G401.6 (cell line): ENCODE results near the gene C1GALT1.
A peak's percentile ranks its signal among the peaks of the same experiment; 100 is the strongest.
"Not testable (repeated sequence)": the region's sequence is repeated elsewhere in the genome, so short reads cannot be mapped to it uniquely, and the experiment has no call there.

Experiments used
- FAIRE-seq: peaks from 2 replicates; lab custom pipeline; 2012; peaks lifted over from hg19 to GRCh38; lab: Jason Lieb, UNC

Gene C1GALT1

DNA sequence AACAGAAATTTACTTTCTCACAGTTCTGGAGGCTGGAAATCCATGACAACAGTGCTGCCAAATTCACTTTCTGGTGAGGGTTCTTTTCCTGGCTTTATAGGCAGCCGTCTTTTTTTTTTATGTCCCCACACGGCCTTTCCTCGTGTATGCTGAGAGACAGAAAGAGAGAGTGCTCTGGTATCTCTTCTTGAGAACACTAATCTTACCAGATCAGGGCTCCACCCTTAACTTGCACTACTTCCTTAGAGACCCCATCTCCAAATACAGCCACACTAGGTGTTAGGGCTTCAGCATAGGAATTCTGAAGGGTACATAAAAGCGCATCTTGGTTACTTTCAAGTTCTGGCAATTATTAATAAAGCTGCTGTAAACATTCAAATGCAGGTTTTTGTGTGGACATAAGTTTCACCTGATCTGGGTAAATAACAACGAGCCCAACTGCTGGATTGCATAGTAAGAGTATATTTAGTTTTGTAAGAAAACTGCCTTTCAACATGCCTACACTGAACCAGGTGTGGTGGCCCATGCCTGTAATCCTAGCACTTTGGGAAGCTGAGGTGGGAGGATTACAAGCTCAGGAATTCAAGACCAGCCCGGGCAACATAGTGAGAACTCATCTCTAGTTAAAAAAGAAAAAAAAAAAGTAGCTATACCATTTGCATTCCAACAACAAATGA lies 8.2 kb upstream of the C1GALT1 start:
- FAIRE-seq: no peak

DNA sequence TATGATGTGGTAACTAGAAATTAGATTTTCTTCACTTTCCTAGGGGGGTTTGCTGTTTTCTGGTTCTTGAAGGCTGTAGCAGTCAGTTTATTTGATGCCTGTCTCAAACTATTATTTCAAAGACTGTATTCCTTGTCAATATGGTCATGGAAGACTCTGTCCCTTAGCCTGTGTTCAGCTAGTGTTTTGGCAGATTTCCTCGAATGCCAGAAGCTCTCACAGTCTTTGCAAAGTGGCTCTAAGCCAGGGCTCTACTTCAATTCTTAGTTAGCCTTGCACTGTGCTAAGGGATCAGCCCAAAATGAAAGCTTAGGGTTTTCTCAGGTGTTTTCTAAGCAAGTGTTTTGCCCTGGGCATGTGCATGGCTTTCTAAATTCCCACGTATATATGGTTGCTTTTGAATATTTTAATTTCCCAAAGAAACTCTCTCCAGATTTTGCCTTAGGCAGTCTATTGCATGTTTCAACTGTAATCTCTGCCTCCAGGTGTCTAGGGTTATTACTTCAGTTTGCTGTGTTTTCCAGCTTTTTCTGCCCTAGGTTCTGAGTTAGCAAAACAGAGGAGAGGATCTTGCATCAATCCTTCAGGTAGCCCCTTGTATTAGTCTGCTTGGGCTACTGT lies 7.2 kb upstream of the C1GALT1 start:
- no peak for FAIRE-seq

DNA sequence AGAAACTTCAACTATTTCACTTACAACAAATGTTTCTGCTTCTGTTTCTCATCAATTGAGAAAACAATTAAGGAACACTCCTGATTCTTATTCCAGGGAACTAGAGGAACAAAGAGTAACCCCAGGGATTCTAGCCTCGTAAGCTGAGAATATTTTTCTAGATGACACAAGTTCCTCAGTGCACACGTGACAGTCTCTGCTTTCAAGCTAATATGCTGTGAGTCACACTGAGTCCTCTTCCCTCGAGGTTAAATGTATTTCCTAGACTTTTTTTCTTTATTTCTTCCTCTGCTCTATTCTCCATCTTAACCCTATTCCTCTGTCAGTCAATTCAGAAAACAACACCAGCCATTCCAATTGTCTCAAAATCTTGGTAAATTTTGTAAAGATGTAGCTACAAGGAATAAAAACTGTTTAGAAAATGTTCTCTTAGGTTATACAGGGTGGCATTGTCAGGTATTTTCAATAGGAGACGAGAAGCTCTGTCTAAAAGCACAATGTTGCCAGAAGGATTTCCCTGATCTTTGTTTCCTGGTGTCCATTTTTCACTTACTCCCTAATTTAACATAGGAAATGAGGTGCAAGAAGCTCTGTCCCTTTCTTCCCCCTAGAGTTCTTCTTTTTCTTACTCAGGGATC lies 5.8 kb upstream of the C1GALT1 start:
- no peak for FAIRE-seq

DNA sequence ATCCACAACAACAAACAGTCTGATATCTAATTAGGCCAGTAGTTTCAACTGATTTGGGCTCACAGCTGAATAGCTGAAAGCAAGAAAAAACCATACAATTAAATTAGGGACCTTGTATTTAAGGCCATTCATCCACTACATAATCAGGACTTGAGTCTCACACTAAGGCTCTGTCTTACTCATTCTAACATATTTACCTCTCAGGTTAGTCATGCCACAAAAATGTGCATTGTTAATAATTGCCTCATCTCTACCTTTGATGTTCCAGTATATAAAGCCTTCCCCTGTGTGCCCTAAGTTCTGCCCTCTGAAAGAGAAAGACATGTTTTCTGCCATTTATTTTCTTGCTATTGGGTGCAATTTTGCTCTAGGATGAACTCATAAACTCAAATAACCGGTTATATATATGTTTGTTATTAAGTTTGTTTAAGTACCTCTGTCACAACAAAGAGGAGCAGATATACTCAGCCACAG lies 5.3 kb upstream of the C1GALT1 start:
- FAIRE-seq: no peak

DNA sequence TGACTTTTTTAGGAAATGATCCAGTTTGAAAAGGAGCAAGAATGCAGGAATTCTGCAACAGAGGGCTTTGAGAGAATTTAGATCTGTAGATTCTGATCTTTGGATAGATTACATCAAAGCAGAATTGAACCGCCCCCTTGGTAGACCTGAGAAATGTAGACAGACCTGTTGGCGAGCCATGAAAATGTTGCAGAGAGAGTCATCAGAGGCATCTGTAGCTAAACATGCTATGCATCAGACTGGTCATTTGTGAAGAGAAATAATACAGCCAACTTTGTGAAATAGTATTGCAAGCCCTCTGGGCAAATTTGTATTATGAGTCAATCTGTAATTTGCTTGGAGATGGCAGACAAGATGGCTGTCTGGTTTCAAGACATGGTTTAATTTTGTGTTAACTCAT lies 4.3 kb upstream of the C1GALT1 start:
- no peak for FAIRE-seq

DNA sequence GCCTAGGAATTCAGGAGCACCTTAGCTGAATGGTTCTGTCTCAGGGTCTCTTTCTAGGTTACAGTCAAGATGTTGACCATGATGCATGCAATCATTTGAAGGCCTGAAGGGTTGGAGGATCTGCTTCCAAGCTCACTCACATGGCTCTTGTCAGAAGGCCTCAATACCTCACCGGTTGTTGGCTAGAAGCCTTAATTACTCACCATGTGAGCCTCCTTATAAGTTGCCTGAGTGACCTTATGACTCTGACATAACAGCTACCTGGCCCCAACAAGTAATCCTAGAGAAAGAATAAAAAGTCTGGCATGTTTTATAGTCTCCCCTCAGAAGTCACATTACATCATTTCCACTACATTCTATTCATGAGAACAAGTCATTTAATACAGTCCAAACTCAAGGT lies 3.4 kb upstream of the C1GALT1 start:
- no peak for FAIRE-seq

DNA sequence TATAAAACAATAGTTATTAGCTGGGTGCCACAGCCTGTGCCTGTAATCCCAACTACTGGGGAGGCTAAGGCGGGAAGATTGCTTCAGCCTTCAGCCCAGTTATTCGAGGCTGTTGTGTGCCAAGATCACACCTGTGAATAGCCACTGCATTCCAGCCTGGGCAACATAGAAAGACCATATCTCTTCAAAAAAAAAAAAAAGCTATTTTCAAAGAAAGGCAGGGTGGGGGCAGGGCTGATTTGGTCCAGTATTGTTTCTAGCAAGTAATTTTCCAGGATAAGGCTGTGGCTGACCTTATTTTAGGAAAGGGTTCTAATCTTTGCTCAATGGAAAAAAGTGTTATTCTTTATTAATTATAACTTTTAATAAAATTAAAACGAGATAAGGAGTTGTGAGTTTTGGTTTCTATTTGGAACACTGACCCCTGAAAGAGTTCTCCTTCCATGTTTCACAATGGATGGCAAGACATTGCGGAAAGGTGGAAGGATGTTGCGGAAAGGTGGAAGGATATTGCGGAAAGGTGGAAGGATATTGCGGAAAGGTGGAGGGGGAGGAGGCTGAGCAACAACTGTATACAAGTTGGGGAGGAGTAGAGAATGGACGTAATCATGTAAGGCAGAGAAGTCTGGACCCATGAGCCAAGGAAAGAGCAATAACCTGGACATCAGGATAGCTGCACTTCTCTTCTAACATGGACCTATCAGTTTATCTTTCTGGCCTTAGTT lies 1.5 kb upstream of the C1GALT1 start:
- no peak for FAIRE-seq

DNA sequence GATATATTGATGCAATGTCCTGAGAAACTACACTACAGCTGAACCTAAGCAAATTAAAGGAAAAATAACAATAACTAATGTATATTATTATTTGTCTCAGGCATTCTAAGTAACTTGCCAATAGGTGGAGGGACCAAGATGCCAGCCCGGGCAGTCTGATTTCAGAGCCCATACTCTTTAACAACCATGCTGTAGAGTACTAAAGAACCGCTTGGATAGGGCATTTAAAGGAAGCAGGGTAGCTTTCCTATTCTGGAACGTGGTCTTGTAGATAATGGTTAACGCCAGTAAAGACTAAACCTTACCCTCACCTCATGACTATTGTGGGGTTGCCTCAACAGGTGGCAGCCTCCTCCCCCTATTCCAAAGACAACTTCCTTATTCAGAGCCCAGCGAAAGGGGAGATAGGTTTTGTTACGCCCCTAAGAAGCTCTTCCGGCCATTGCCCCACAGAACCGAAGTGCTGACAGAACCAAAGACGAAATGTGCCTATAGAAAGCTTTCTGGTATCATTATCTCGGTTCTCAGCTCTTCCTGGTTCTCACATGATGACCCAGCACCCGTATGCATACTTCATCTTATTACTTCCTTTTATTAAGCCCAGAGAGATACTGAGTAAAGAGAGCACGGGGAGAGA lies 707 bp upstream of the C1GALT1 start:
- no peak for FAIRE-seq

DNA sequence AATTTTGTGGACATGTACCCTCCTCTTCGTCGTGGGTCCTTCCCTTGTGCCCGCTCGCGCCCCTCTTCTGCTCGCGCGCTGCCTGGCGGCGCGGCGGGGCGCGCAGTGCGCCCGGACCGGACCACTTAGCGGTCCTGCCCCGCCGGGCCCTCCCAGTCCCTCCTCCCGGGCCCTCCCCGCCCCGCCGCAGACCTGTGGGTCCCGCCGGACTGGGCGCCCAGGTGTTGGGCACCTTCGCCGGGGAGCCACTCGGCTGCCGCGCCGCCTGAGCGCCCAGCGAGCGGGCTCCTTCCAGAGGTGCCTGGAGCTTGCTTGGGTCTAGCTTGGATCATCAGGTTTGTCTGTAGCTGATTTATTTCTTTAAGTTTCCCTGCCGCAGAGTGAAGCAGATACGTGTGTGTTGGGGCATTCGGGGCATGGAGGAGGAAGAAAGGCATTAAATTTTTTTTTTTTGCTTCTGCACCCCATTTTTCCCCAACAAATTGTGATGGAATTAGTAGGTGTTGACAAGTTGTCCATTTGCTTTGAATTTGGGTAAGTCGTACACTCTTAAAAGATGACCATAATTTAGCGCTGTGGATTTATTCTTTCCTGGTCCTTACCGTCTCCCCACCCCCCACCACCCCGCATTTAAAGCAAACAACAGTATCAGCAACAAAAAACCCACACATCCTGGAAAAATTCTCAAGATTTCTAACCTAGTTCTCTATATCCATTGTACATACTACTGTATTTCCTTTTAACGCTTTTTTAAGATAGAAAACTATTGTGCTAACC lies 905 bp downstream of the C1GALT1 start:
- FAIRE-seq: no peak

DNA sequence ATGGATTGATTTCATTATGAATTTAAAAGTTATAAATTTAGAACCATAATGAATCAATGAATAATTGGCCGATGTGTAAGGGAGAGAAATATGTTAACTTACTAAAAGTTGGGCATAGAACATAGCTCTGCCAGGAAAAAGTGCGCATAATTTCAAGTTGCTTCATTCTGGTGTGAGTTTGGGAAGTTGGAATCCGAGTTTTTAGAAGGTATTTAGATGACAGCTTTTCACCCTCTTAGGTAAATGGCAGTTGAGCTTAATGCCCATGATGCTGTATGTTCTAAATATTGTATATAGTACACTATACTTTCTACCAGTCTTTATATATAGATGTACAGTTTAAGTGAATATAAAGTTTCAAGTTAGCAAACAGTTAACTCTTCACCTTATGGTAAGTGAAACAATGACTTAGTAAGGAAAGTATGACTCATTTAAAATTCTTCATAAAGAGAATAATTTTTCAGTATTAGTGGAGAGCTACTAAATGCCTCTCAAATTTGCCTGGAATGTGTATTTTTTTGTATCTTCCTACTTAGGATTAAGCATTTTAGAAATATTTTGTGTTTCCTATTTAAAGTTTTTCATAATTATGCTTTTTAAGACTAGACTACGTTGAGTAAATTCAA lies 1.6 kb downstream of the C1GALT1 start:
- FAIRE-seq: peak; percentile 68

DNA sequence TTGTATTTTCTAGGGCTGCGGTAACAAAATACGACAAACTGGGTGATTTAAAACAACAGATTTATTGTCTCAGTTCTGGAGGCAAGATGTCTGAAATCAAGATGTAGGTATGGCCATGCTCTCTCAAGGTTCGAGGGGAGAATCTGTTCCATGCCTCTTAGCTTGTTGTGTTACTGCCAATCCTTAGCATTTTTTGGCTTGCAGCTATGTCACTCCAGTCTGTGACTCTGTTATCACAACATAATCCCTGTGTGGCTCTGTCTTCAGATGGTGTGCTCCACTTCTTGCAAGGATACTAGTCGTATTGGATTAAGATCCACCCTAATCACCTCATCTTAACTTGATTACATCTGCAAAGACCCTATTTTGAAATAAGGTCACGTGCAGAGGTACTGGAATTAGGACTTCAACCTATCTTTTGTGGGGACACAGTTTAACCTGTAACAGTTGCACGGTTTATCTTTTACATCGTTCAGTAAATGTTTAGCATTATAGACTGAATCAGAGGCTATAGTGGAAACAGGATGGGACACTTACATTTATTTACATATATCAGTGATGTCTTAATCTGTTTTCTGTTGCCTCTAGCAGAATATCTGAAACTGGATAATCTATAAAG lies 3.1 kb downstream of the C1GALT1 start:
- no peak for FAIRE-seq

DNA sequence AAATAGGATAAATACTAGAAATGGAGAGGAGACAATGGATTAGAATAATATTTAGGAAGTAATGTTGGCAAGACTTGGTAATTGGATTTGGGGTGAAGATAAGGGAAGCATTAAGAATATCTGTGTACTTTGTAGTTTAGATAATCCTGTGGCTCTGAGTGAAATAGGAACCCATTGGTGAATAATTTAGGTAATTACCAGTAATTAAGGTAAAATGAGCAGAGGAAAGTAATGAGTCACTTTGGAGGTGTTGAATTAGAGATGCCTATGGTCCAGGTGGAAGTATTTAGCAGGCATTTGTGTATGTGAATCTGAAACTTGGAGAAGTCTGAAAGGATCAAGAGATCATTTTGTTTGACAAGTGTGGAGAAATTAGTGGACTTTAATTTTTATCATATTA lies 5.7 kb downstream of the C1GALT1 start:
- FAIRE-seq: no peak

DNA sequence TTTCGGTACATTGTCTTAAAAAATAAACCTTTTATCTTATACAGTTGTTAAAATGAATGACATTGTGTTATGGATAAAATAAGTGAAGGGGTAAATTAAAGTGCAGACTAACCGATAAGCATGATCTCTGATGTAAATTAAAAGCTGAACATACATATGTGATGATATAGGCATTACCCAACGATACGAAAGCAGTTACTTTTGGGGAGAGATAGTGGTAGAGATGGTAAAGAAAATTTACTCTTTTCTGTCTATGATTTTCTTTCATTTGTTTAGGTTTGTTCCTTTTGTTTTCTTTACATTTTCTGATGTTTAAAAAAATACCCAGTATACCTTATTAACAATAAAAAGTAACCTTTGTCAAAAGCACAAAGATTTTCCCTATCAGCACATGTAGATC lies 6.4 kb downstream of the C1GALT1 start:
- no peak for FAIRE-seq

DNA sequence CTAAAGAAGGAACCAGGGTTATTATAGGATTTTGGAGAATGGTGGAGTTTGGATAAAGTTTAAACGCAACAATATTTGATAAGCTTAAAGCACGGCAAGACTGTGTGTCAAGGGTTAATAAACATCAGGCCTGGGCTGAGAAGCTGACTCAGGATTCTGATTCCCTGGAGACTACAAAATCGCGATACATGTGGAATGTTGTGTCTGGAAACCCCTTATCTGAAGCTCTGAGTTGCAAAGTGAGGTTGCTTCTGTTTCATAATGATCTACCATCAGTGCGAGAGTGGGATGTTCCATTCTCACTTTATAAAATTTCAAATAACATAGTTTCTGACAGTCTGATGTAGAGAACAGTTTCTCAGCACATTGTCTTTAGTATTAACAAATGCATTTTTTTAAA lies 7.8 kb downstream of the C1GALT1 start:
- no peak for FAIRE-seq

DNA sequence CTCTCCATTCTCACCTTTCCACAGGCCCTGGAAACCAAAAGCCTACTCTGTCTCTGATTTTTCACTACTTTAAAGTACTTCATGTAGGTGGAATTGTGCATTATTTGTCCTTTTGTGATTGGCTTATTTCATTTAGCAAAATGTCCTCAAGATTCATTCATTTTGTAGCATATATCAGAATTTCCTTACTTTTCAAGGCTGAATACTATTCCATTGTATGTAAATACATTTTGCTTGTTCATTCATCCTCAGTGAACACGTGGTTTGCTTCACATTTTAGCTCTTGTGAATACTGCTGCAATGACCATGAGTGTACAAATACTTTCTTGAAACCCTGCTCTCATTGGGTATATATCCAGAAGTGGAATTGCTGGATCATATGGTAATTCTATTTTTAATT lies 8.8 kb downstream of the C1GALT1 start:
- no peak for FAIRE-seq

DNA sequence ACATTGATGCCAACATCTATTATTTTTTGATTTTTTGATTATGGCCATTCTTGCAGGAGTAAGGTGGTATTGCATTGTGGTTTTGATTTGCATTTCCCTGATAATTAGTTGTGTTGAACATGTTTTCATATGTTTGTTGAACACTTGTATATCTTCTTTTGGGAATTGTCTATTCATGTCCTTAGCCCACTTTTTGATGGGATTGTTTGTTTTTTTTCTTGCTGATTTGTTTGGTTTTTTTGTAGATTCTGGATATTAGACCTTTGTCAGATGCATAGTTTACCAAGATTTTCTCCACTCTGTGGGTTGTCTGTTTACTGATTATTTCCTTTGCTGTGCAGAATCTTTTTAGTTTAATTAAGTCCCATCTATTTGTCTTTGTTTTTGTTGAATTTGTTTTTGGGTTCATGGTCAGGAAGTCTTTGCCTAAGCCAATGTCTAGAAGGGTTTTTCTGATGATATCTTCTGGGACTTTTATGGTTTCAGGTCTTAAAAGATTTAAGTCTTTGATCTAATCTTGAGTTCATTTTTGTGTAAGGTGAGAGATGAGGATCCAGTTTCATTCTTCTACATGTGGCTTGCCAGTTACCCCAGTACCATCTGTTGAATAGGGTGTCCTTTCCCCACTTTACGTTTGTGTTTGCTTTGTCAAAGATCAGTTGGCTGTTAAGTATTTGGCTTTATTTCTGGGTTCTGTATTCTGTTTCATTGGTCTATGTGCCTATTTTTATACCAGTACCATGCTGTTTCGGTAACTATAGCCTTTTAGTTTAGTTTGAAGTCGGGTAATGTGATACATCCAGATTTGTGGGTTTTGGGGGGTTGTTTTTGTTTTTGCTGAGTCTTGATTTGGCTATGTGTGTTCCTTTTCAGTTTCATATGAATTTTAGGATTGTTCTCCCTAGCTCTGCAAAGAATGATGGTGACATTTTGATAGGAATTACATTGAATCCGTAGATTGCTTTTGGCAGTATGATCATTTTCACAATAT lies 10.7 kb downstream of the C1GALT1 start:
- not testable (repeated sequence) for FAIRE-seq

DNA sequence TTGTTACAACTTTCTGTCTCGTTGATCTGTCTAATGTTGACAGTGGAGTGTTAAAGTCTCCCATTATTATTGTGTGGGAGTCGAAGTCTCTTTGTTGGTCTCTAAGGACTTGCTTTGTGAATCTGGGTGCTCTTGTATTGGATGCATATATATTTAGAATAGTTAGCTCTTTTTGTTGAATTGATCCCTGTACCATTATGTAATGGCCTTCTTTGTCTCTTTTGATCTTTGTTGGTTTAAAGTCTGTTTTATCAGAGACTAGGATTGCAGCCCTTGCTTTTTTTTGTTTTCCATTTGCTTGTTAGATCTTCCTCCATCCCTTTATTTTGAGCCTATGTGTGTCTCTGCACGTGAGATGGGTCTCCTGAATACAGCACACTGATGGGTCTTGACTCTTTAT lies 17.2 kb downstream of the C1GALT1 start:
- not testable (repeated sequence) for FAIRE-seq

DNA sequence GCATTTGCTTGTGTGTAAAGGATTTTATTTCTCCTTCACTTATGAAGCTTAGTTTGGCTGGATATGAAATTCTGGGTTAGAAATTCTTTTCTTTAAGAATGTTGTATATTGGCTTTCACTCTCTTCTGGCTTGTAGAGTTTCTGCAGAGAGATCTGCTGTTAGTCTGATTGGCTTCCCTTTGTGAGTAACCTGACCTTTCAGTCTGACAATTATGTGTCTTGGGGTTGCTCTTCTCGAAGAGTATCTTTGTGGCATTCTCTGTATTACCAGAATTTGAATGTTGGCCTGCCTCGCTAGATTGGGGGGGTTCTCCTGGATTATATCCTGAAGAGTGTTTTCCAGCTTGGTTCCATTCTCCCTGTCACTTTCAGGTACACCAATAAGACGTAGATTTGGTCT lies 17.9 kb downstream of the C1GALT1 start:
- not testable (repeated sequence) for FAIRE-seq

DNA sequence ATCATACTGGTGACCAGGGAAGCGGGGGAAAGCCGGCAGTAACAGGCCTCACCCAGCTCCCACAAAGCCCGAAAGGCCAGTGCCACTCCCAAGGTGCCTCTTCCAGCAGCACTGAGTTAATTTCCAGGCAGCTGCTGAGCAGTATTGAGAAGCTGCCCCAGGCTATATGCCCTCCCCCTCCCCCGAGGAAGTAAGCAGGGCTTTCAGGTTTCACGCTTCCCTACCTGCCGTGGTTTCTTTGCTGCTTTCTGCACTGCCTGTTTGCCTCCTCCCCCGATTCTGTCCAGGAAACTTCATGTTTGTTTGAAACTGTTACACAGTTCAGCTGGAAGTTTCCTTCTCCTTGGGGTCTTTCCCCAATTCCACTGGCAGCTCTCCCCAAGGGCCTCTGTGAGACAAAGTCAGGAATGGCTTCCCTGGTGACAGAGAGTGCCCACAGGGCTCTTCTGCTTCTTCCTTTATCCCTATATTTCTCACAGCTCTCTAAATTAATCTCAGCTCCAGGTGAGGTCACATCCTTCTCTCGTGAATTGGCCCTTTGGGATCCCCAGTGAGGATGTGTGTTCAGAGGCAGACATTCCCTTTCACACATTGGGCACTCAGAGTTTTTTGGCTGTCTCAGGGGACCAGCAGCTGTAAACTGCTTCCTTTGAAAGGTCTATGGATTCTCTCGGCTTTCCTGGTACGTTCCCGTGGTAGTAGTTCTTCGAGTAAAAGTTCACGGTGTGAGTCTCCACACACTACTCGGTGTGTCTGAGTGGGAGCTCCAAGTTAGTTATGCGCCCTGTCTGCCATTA lies 19.4 kb downstream of the C1GALT1 start:
- FAIRE-seq: no peak
